ENCODE measurements around the gene ACBD6.

GRCh38 chr1:180250499-180250770 lies 251.9 kb downstream of the ACBD6 start:
- TF ChIP-seq CTCF (IDR thresholded peaks at IDR 0.05; ENCODE audit: poor library complexity) (no peak), EZH2 (IDR thresholded peaks at IDR 0.05; ENCODE audit: borderline replicate concordance) (no peak)

All from hepatocyte (in vitro differentiated cells).